ENCODE measurements around the gene C15orf62. TPM values are rescaled to one million over a fixed set of nuclear protein-coding genes. Genes with fewer than 3 reads are reported as not detected.

The C15orf62 gene
- total RNA-seq, 2 donors from 2014 or later = 0.26 to 0.32 TPM

DNA sequence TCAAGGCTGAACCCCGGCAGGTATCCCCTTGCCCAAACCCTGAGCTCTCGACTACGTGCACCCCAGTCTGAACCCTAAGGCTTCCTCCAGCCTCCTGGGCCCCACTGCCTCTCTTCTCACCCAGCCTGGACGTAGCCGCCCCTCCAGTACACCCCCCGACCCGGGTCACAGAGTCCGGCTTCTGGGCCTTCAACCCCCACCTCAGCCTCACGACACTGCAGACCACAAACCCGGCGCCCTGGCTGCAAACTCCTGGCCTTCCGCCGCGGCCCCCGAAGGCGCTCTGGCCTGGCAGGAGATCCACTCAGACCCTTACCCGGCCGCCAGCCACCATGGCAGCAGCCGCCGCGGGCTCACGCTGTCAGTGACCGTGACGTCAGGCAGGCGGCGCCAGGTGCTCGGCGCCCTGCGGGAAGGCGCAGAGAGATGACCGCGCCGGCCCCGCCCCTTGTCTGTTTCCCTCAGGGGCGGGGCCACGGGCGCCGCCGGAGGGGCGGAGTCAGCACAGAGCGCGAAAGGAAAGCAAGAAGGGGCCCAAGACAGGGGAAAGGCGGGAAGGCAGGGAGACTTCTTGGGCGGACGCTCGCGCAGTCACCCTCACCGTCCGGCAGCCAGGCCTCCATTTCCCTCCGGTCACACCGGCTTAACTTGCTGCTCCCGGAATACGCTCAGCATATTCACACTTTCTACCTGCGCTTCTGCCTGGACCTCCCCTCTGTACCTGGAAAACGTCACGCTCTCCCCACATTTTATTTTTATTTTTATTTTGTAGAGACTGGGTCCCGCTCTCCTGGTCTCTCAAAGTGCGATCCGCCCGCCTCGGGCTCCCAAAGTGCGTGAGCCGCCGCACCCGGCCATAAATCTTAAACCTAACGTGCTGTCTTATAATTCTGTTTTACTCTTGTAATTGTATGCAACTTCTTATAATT, 14.6 kb upstream of the C15orf62 start, which contains the start of gene RMDN3:
TSS of gene RMDN3 (minus strand) at position 372 of the 929 bp plus-strand sequence. CDS start 471 bp downstream, outside the sequence.
- intact Hi-C loops (cut with DNase I) = no loop called here
- peak; percentile 95 for DNase-seq
- ATAC-seq = peak; percentile 98 to 99

GRCh38 chr15:40755812-40756208, 14.0 kb upstream of the C15orf62 start:
- DNase-seq = no peak
- intact Hi-C loops (cut with DNase I) = no loop called here
- ATAC-seq = no peak

GRCh38 chr15:40756938-40757337, 12.8 kb upstream of the C15orf62 start:
- no peak for DNase-seq
- no peak for ATAC-seq
- intact Hi-C loops (cut with DNase I) = no loop called here

GRCh38 chr15:40759961-40760360, 9.8 kb upstream of the C15orf62 start:
- DNase-seq (no peak), ATAC-seq (no peak)
- intact Hi-C loops (cut with DNase I) = no loop called here

GRCh38 chr15:40762919-40763800, 6.6 kb upstream of the C15orf62 start:
- ATAC-seq = peak; percentile 4 to 21

DNA sequence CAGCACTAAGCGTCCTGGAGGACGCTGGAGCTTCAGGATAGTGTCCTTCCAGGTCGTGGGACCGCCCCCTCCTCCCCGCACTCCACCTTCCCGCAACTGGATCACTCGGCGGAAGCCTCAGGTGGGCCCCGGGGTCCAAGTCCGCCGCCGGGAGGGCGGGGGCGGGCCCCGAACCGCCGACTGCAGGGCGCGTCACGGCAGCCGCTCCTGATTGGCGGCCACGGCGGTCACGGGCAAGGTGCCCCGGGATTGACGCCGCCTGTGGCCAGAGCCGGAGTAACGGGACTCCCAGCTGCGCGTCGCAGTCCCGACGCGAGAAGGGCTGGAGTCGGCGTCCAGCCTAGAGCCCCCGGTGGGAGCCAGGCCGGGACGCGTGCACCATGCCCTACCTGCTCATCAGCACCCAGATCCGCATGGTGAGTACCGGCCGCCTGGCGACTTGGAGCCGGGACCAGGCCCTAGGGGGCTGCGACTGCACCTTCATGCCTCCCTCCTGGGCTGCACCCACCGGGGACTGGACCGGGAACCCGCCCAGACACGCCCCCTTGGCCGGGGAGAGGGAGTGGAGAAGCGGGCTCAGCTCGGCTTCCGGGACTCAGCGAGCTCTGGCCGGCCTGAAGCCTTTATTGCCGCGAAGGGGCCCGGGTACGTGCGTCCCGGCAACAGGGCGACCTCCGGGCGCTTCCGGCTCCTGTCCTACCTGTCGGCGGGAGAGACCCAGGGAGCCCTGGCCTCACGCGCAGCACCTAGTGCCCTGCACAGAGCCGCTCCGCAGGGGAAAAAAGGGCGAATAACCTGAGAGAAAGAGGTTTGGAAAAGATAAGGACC, 5.8 kb upstream of the C15orf62 start, which contains the start of gene GCHFR:
TSS of gene GCHFR (plus strand) at position 268 of the 828 bp plus-strand sequence. CDS start at position 381, 113 bp downstream.
- ATAC-seq (peak; percentile 73 to 85), DNase-seq (peak; percentile 81)
- intact Hi-C loops (cut with DNase I) = no loop called here

More at GRCh38 chr15:40762919-40763800, 6.6 kb upstream of the C15orf62 start:
- intact Hi-C loops (cut with DNase I) = no loop called here
- DNase-seq = peak; percentile 73

- ATAC-seq (peak; percentile 4 to 8), DNase-seq (no peak)
- intact Hi-C loops (cut with DNase I) = no loop called here
Measured at GRCh38 chr15:40764629-40765103, 5.1 kb upstream of the C15orf62 start.

GRCh38 chr15:40766194-40766815, 3.5 kb upstream of the C15orf62 start:
- intact Hi-C loops (cut with DNase I) = no loop called here
- ATAC-seq = no peak
- DNase-seq = no peak

GRCh38 chr15:40766906-40767837, 2.6 kb upstream of the C15orf62 start:
- peak in 1 of 2 donors; percentile 9 for ATAC-seq
- intact Hi-C loops (cut with DNase I) = no loop called here
- no peak for DNase-seq

GRCh38 chr15:40767838-40768500, 1.8 kb upstream of the C15orf62 start:
- ATAC-seq (no peak), DNase-seq (no peak)
- intact Hi-C loops (cut with DNase I) = no loop called here

- peak in 1 of 2 donors; percentile 14 for ATAC-seq
- intact Hi-C loops (cut with DNase I) = no loop called here
- DNase-seq = no peak
Measured at GRCh38 chr15:40768521-40769273, 1.1 kb upstream of the C15orf62 start.

DNA sequence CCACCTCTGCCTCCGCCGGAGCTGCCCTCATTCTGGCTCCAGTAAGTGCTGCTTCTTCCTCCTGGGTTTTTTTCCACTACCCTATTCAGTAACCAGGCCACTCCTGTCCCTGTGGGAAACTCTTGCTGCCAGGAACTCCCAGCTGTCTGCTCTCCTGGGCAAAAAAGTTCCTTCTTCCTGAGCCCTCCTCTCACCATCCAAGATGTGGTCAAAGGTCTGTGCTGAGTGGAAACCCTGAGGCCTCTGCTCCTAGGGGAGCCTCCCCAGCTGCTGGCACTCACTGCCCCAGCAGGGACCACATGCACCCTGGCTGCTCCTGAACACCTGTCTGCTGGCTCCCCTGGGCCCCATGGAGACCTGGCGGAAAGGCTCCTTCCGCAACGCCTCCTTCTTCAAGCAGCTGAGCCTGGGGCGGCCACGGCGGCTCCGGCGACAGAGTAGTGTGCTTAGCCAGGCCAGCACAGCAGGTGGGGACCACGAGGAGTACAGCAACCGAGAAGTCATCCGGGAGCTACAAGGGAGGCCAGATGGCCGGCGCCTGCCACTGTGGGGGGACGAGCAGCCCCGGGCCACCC, 454 bp downstream of the C15orf62 start:
- intact Hi-C loops (cut with DNase I) = no loop called here
- peak in 1 of 2 donors; percentile 10 for ATAC-seq
- no peak for DNase-seq

DNA sequence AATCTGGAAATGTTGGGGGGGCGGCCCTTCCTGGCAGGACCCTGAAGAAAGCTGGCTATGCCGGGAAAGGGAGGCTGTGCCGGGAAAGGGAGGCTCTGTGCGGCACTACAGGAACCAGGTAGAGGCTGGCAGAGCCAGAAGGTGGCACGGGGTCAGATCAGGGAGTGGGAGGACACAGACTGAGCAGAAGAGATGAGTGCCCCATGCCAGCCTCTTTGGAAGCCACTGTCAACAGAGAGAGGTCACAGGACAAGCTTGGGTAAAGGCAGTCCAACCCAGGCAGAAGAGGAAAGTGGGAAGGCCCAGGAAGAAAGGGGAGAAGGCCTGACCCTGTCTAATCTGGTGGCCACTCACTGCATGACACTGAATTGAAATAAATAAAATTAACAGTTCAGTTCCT, 1.5 kb downstream of the C15orf62 start:
- intact Hi-C loops (cut with DNase I) = no loop called here
- no peak for ATAC-seq

DNA sequence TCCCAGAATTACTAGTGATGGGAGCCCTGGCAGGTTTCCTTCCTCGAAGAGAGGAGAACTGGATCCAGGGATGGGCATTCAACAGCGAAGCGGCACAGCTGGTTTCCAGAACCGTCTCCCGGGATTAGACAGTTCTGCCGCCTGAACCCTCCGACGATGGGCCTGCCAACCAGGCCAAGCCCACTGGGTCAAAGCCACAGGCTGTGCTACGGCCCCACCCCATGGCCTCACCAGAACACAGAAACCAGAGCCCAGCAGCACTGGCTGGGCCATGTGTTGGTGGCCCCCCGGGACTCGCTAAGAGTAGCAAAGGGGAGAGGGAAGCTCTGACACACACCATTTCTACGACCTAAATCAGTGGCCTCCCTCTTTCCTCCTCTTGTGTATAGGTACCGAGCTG, 2.2 kb downstream of the C15orf62 start:
- ATAC-seq (peak in 1 of 2 donors; percentile 64), DNase-seq (no peak)
- intact Hi-C loops (cut with DNase I) = no loop called here

More for the DNA sequence above, 1.5 kb downstream of the C15orf62 start:
- no peak for DNase-seq

DNA sequence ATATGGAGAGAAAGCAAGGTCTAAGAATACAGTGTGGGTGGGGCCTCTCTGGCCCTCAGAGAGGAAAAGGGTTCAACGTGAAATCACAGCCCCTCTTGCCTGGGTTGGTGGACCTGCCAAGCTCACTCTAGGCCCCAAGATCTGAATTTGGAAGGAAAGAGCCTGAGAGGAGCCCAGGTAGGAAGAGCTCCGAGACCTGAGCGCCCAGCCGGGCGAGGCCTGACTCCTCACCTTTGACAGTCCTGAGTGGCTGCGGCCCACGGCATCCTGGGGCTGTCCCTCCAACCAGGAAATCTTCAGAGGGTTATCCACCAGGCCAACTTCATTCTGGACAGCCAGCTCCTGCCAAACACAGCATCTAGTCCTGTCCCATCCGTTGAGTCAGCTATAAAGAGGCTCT, 3.7 kb downstream of the C15orf62 start:
- intact Hi-C loops (cut with DNase I) = no loop called here
- ATAC-seq (no peak), DNase-seq (no peak)
